Gastrocnemius medialis (tissue), 4 donors: ENCODE measurements around the gene ZNF565. TPM values are rescaled to one million over a fixed set of nuclear protein-coding genes. Genes with fewer than 3 reads are reported as not detected.
"Not testable (repeated sequence)": the region's sequence is repeated elsewhere in the genome, so short reads cannot be mapped to it uniquely, and the experiment has no call there.

Source experiments
- ATAC-seq, 2 donors: fragments of 150-250 bp; one replicate each; pipeline ENCODE4 v1.9.1; 2016
- DNase-seq, 2 donors: peaks; one replicate each; pipeline ENCODE4 v3.0.0-alpha.2; 2019
- H3K27ac ChIP-seq, 4 donors: fragments of 200-600 bp; sonication (generic); 1 replicate in 1 of 4; 2 replicates in 3 of 4; pipeline ENCODE4 v1.5.1; 2016 to 2018; ENCODE audit warnings: mild to moderate bottlenecking in 2 of 4, moderate library complexity in 1 of 4
- H3K27me3 ChIP-seq, 3 donors: fragments of 200-600 bp; sonication (generic) in 2 of 3; 1 replicate in 1 of 3; 2 replicates in 2 of 3; pipeline versions ENCODE4 v1.5.1 to v1.6.0; 2016 to 2019; ENCODE audit warnings: mild to moderate bottlenecking in 1 of 3, moderate library complexity in 1 of 3
- H3K36me3 ChIP-seq, 2 donors: fragments of 200-600 bp; sonication (generic) in 1 of 2; one replicate each; pipeline ENCODE4 v1.5.1; 2017 to 2018
- H3K4me1 ChIP-seq, 2 donors: fragments of 200-600 bp; sonication (generic) in 1 of 2; one replicate each; pipeline ENCODE4 v1.5.1; 2016 to 2017; ENCODE audit warnings: mild to moderate bottlenecking in 2 of 2
- H3K4me3 ChIP-seq, 4 donors: fragments of 200-600 bp; sonication (generic) in 3 of 4; 1 replicate in 1 of 4; 2 replicates in 3 of 4; pipeline ENCODE4 v1.5.1; 2016 to 2019; ENCODE audit warnings: mild to moderate bottlenecking in 2 of 4
- H3K9me3 ChIP-seq, 3 donors: fragments of 200-600 bp; sonication (generic) in 2 of 3; 1 replicate in 1 of 3; 2 replicates in 2 of 3; pipeline ENCODE4 v1.5.1; 2016 to 2019
- POLR2A ChIP-seq, 2 donors: fragments of 450-650 bp; IDR thresholded peaks; one replicate each; pipeline ENCODE4 v1.6.1; 2017; ENCODE audit warnings: antibody characterized with exemption in 2 of 2, mild to moderate bottlenecking in 2 of 2, moderate library complexity in 2 of 2
- in situ Hi-C, 4 donors: fragments of 200-750 bp; cut with MboI; loops; one replicate each; pipeline versions ENCODE4 v1.15.0 to v1.8.0; 2017; ENCODE audit warnings: low sequenced_read_pairs in 4 of 4
- intact Hi-C: fragments of 100-400 bp; cut with DNase I; formaldehyde crosslinking; loops from one replicate; pipeline ENCODE4 v1.15.1; 2023; ENCODE audit warnings: low total_unique reads
- total RNA-seq, 4 donors: library from RNA; depleted of rRNA; stranded (reverse); fragments of >200 nt; gene quantifications; one replicate each; pipeline versions ENCODE4 v1.1.0 to v1.2.3, GENCODE V29; 2016
- TF ChIP-seq, protein P1 (sequence below), 5 experiments: fragments of 450-650 bp in 3 of 5; fragments of 200-600 bp in 2 of 5; sonication (generic) in 2 of 5; IDR thresholded peaks in 4 of 5; conservative IDR thresholded peaks in 1 of 5; 1 replicate in 4 of 5; 2 replicates in 1 of 5; pipeline ENCODE4 v1.5.1; 2016 to 2019; ENCODE audit warnings: antibody characterized with exemption in 5 of 5, mild to moderate bottlenecking in 3 of 5, moderate library complexity in 3 of 5

The ZNF565 gene
- total RNA-seq, 4 donors from 2014 or later, result 1.7 to 5.3 (median 2.3) TPM

DNA sequence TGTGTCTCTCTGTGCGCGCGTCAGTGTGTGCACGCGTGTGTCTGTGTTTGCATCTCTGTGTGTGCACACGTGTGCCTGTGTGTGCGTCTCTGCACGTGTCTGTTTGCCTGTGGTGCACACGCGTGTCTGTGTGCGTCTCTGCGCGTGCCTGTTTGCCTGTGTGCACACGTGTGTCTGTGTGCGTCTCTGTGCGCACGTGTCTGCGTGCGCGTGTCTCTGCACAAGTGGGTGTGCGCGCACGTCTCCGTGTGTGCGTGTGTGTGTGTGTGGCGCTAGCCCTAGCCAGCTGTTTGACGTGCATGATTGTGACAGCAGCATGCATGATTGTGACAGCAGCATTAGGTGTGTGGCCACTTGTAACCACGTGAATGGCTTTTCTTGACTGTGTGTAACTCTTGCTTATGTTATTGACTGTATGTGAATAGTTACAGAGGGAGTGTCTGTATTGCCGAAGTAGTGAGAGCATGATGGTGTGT, 31.6 kb upstream of the ZNF565 start:
- Histone ChIP-seq H3K36me3 (no peaks in the 10 kb centered on the region), H3K4me1 (no peaks in the 10 kb centered on the region), H3K27ac (no peak overlapping the region), H3K9me3 (no peaks in the 10 kb centered on the region), H3K27me3 (peaks cover 4 to 20% (median 18%) of the 10 kb centered on the region in 3 donors), H3K4me3 (peak overlapping the region in 3 of 4 donors; percentile 16 to 46 (median 29))
- in situ Hi-C loops (loop anchor here in 1 of 4 donors (25.0 kb wide), 1 partner anchor 116 kb away; no protein-coding TSS in a partner anchor), intact Hi-C loops (no loop called here)
- TF ChIP-seq, protein P1, sequence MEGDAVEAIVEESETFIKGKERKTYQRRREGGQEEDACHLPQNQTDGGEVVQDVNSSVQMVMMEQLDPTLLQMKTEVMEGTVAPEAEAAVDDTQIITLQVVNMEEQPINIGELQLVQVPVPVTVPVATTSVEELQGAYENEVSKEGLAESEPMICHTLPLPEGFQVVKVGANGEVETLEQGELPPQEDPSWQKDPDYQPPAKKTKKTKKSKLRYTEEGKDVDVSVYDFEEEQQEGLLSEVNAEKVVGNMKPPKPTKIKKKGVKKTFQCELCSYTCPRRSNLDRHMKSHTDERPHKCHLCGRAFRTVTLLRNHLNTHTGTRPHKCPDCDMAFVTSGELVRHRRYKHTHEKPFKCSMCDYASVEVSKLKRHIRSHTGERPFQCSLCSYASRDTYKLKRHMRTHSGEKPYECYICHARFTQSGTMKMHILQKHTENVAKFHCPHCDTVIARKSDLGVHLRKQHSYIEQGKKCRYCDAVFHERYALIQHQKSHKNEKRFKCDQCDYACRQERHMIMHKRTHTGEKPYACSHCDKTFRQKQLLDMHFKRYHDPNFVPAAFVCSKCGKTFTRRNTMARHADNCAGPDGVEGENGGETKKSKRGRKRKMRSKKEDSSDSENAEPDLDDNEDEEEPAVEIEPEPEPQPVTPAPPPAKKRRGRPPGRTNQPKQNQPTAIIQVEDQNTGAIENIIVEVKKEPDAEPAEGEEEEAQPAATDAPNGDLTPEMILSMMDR (IDR thresholded peaks at IDR 0.05 in 4 of 5, conservative IDR thresholded peaks at IDR 0.05 in 1 of 5), result no peak
- TF ChIP-seq POLR2A (IDR thresholded peaks at IDR 0.05), result no peak
- ATAC-seq, result no peak
- no peak for DNase-seq

DNA sequence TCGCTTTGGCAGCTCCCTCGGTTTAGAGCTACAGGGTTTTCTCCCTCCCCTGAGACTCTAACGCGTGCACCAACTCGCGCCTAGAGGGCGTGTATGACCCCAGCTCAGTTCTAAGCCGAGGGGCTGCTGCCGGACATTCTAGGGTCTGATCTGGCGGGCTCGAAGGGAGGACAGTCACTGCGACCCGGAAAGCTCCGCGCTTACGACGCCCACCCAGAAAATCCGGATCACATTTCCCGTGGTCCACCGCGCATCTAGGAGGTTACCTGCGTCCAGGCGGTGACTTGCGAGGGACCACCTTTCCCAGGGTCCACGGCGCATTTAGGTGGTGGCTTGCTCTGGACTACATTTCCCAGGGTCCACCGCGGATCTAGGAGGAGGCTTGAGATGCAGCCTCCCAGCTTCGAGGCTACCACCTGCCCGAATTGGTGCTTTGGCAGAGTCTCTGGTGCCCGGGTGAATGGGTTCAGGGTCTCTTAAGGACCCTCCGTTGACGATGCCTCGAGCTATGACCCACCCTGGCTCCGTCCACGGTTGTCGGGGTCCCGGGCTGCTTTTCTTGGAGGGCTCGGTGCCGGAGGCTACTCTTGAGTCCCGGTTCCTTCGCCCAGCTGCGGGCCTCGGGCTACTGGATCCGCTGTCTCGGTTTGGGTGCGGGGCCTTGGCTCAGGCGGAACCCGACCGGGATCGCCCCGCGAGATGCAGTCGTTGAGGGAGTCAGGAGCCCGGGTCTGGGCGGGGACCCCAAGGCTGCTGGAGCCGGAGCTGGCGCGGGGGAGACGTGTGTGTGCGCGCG, 30.9 kb upstream of the ZNF565 start:
- intact Hi-C loops (no loop called here), in situ Hi-C loops (loop anchor here in 1 of 4 donors (25.0 kb wide), 1 partner anchor 117 kb away; no protein-coding TSS in a partner anchor)
- peak overlapping the region; percentile 16 to 46 (median 28) for H3K4me3 ChIP-seq
- H3K27ac ChIP-seq, result no peak overlapping the region
- H3K4me1 ChIP-seq, result no peaks in the 10 kb centered on the region
- no peak for TF ChIP-seq POLR2A (IDR thresholded peaks at IDR 0.05)
- H3K27me3 ChIP-seq, result peaks cover 4 to 20% (median 18%) of the 10 kb centered on the region in 3 donors
- no peaks in the 10 kb centered on the region for H3K36me3 ChIP-seq
- DNase-seq, result no peak
- H3K9me3 ChIP-seq, result no peaks in the 10 kb centered on the region
- no peak for ATAC-seq

DNA sequence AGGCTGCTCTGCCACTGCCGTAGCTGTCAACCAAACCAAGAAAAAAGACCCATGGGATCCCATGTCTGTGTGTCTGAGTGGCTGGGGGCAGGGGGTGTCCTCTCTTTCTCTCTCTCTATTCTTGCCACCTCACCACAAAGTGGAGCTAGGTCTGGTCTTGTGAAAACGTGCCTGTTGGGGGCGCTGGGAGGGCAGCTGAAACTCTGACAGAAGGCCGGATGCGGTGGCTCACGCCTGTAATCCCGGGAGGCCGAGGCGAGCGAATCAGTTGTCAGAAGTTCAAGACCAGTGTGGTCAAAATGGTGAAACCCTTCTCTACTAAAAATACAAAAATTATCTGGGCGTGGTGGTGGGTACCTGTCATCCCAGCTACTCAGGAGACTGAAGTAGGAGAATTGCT, 29.6 kb upstream of the ZNF565 start:
- peaks cover 0 to 9% of the 10 kb centered on the region in 2 donors for H3K36me3 ChIP-seq
- no peaks in the 10 kb centered on the region for H3K4me1 ChIP-seq
- H3K27ac ChIP-seq, result no peak overlapping the region
- intact Hi-C loops, result no loop called here
- H3K9me3 ChIP-seq, result no peaks in the 10 kb centered on the region
- peaks cover 4 to 18% (median 17%) of the 10 kb centered on the region in 3 donors for H3K27me3 ChIP-seq
- in situ Hi-C loops, result loop anchor here in 1 of 4 donors (25.0 kb wide), 1 partner anchor 118 kb away; no protein-coding TSS in a partner anchor
- DNase-seq, result no peak
- ATAC-seq, result no peak
- TF ChIP-seq, protein P1 (IDR thresholded peaks at IDR 0.05 in 4 of 5, conservative IDR thresholded peaks at IDR 0.05 in 1 of 5), result no peak
- no peak for TF ChIP-seq POLR2A (IDR thresholded peaks at IDR 0.05)
- H3K4me3 ChIP-seq, result no peak overlapping the region

DNA sequence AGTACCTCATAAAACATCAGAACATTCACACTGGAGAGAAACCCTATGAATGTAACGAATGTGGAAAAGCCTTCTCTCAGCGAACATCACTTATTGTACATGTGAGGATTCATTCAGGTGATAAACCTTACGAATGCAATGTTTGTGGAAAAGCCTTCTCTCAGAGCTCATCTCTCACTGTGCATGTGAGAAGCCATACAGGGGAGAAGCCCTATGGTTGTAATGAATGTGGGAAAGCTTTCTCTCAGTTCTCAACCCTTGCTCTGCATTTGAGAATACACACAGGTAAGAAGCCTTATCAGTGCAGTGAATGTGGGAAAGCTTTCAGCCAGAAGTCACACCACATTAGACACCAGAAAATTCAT, 22.5 kb upstream of the ZNF565 start:
- no peak for ATAC-seq
- no peaks in the 10 kb centered on the region for H3K27me3 ChIP-seq
- H3K4me3 ChIP-seq, result peak overlapping the region in 1 of 4 donors; percentile 22
- peaks cover 0 to 10% (median 0%) of the 10 kb centered on the region in 3 donors for H3K9me3 ChIP-seq
- peaks cover 8 to 77% of the 10 kb centered on the region in 2 donors for H3K36me3 ChIP-seq
- in situ Hi-C loops, result loop anchor here in 1 of 4 donors (25.0 kb wide), 1 partner anchor 125 kb away; no protein-coding TSS in a partner anchor
- H3K27ac ChIP-seq, result no peak overlapping the region
- H3K4me1 ChIP-seq, result no peaks in the 10 kb centered on the region
- intact Hi-C loops, result no loop called here
- DNase-seq, result no peak
- TF ChIP-seq POLR2A (IDR thresholded peaks at IDR 0.05), result no peak
- TF ChIP-seq, protein P1 (IDR thresholded peaks at IDR 0.05 in 4 of 5, conservative IDR thresholded peaks at IDR 0.05 in 1 of 5), result no peak

DNA sequence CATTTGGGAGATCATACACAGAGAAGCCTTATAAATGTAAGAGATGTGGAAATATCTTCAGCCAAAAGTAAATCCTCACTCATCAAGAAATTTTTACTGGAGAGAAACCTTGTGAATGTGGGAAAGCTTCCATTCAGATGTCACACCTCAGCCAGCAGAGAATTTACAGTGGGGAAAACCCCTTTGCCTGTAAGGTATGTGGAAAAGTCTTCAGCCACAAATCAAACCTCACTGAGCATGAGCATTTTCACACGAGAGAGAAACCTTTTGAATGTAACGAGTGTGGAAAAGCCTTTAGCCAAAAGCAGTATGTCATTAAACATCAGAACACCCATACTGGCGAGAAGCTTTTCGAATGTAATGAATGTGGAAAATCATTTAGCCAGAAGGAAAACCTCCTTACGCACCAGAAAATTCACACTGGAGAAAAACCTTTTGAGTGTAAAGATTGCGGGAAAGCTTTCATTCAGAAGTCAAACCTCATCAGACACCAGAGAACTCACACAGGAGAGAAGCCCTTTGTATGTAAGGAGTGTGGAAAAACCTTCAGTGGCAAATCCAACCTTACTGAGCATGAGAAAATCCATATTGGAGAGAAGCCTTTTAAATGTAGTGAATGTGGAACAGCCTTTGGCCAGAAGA, 22.0 kb upstream of the ZNF565 start:
- Histone ChIP-seq H3K4me1 (no peaks in the 10 kb centered on the region), H3K27me3 (no peaks in the 10 kb centered on the region), H3K9me3 (peaks cover 0 to 10% (median 0%) of the 10 kb centered on the region in 3 donors), H3K27ac (no peak overlapping the region), H3K36me3 (peaks cover 8 to 82% of the 10 kb centered on the region in 2 donors), H3K4me3 (peak overlapping the region in 1 of 4 donors; percentile 22)
- TF ChIP-seq POLR2A (IDR thresholded peaks at IDR 0.05), result no peak
- TF ChIP-seq, protein P1 (IDR thresholded peaks at IDR 0.05 in 4 of 5, conservative IDR thresholded peaks at IDR 0.05 in 1 of 5), result no peak
- intact Hi-C loops (no loop called here), in situ Hi-C loops (loop anchor here in 1 of 4 donors (25.0 kb wide), 1 partner anchor 126 kb away; no protein-coding TSS in a partner anchor)
- ATAC-seq (no peak), DNase-seq (no peak)

DNA sequence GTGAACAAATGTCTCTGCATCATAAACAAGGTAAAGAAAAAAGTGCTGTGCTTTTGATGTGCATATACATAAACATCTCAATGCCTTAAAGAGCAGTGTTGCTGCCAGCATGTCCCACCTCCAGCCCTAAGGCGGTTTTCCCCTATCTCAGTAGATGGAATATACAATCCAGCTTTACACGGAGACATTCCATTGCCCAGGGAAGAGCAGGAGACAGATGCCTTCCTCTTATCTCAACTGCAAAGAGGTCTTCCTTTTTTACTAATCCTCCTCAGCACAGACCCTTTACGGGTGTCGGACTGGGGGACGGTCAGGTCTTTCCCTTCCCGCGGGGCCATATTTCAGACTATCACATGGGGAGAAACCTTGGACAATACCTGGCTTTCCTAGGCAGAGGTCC, 19.2 kb upstream of the ZNF565 start:
- ATAC-seq, H3K4me3 ChIP-seq, DNase-seq, H3K4me1 ChIP-seq, H3K27me3 ChIP-seq, intact Hi-C loops, H3K27ac ChIP-seq, H3K9me3 ChIP-seq: not testable (repeated sequence)
- H3K36me3 ChIP-seq, result peaks cover 11 to 97% of the 10 kb centered on the region in 2 donors
- in situ Hi-C loops, result loop anchor here in 1 of 4 donors (25.0 kb wide), 1 partner anchor 129 kb away; no protein-coding TSS in a partner anchor
